ENCODE results near the gene FAM168B.
"Not testable (repeated sequence)": the region's sequence is repeated elsewhere in the genome, so short reads cannot be mapped to it uniquely, and the experiment has no call there.

FAM168B gene

GRCh38 chr2:131094463-131095281 is 1.4 kb upstream of the FAM168B start:
- DNase-seq (ENCODE audit: low spot score): no peak

GRCh38 chr2:131093696-131094462 is 619 bp upstream of the FAM168B start:
- DNase-seq (ENCODE audit: low spot score): no peak

- no peak for DNase-seq (ENCODE audit: low spot score)
Measured at GRCh38 chr2:131092458-131093005, 728 bp downstream of the FAM168B start.

GRCh38 chr2:131085646-131086045 is 7.6 kb downstream of the FAM168B start:
- DNase-seq (ENCODE audit: low spot score): no peak

GRCh38 chr2:131081190-131081589 is 12.1 kb downstream of the FAM168B start:
- DNase-seq (ENCODE audit: low spot score): no peak

GRCh38 chr2:131079931-131080330 is 13.3 kb downstream of the FAM168B start:
- DNase-seq (ENCODE audit: low spot score): not testable (repeated sequence)

GRCh38 chr2:131077966-131078365 is 15.3 kb downstream of the FAM168B start:
- no peak for DNase-seq (ENCODE audit: low spot score)

GRCh38 chr2:131077182-131077846 is 15.9 kb downstream of the FAM168B start:
- no peak for DNase-seq (ENCODE audit: low spot score)

- no peak for DNase-seq (ENCODE audit: low spot score)
Measured at GRCh38 chr2:131076707-131077106, 16.6 kb downstream of the FAM168B start.

GRCh38 chr2:131075578-131075977 is 17.7 kb downstream of the FAM168B start:
- not testable (repeated sequence) for DNase-seq (ENCODE audit: low spot score)

GRCh38 chr2:131068172-131068571 is 25.1 kb downstream of the FAM168B start:
- DNase-seq (ENCODE audit: low spot score): not testable (repeated sequence)

GRCh38 chr2:131067465-131068125 is 25.7 kb downstream of the FAM168B start:
- no peak for DNase-seq (ENCODE audit: low spot score)

- DNase-seq (ENCODE audit: low spot score): no peak
Measured at GRCh38 chr2:131064589-131065512, 28.4 kb downstream of the FAM168B start.

- no peak for DNase-seq (ENCODE audit: low spot score)
Measured at GRCh38 chr2:131063501-131064283, 29.6 kb downstream of the FAM168B start.

GRCh38 chr2:131058920-131059319 is 34.3 kb downstream of the FAM168B start:
- peak; percentile 93 for DNase-seq (ENCODE audit: low spot score)

- DNase-seq (ENCODE audit: low spot score): no peak
Measured at GRCh38 chr2:131058214-131058843, 34.9 kb downstream of the FAM168B start.

- no peak for DNase-seq (ENCODE audit: low spot score)
Measured at GRCh38 chr2:131056932-131057287, 36.4 kb downstream of the FAM168B start.

- DNase-seq (ENCODE audit: low spot score): peak; percentile 81
Measured at GRCh38 chr2:131056204-131056931, 36.9 kb downstream of the FAM168B start.

Data from globus pallidus (tissue), 1 donor.